Caco-2 (cell line): Measurements from ENCODE around the gene TEX13D. TPM values are rescaled to one million over a fixed set of nuclear protein-coding genes. Genes with fewer than 3 reads are reported as not detected.

Source experiments
- BruUV-seq: library from RNA; stranded (reverse); fragments of 400-500 nt; replicated peaks from 2 replicates; lab custom pipeline; 2021; lab: Mats Ljungman, UMichigan
- CTCF ChIA-PET: fragments of 300-600 bp; sonication (Branson Sonifier 250); formaldehyde crosslinking; loops from one replicate; lab custom pipeline; 2022; ENCODE audit warnings: antibody characterized with exemption; lab: Charles Lee
- POLR2A ChIA-PET: fragments of 300-600 bp; sonication (Branson Sonifier 250); formaldehyde crosslinking; loops from one replicate; lab custom pipeline; 2022; ENCODE audit warnings: antibody characterized with exemption; lab: Charles Lee
- DNase-seq, 2 experiments: peaks; one replicate each; pipeline versions ENCODE4 v3.0.0 to v3.0.0-alpha.2; 2020 to 2022
- H3K27me3 ChIP-seq: replicated peaks from 2 replicates; pipeline ENCODE4 v1.6.0; 2011; ENCODE audit warnings: low read length; ENCODE audit not compliant: control insufficient read depth, insufficient read depth
- H3K36me3 ChIP-seq: 2 replicates; pipeline ENCODE4 v1.5.1; 2011; ENCODE audit warnings: low read length; ENCODE audit not compliant: control insufficient read depth, insufficient read depth
- H3K4me1 ChIP-seq: fragments of 250-450 bp; sonication (Bioruptor Pico); 2 replicates; pipeline ENCODE4 v1.5.1; 2020; ENCODE audit warnings: mild to moderate bottlenecking
- H3K4me3 ChIP-seq: 2 replicates; pipeline ENCODE4 v1.5.1; 2011; ENCODE audit warnings: low read depth, mild to moderate bottlenecking, control low read depth, low read length
- H3K9me3 ChIP-seq: fragments of 250-450 bp; sonication (Bioruptor Pico); 2 replicates; pipeline ENCODE4 v1.5.1; 2020; ENCODE audit warnings: mild to moderate bottlenecking, moderate library complexity
- H3K27ac Mint-ChIP-seq: one replicate; pipeline ENCODE4 v1.8.0; 2022; ENCODE audit warnings: mixed read lengths; ENCODE audit not compliant: unreplicated experiment
- H3K27me3 Mint-ChIP-seq: one replicate; pipeline ENCODE4 v1.8.0; 2022; ENCODE audit warnings: mixed read lengths; ENCODE audit not compliant: insufficient read depth, unreplicated experiment
- H3K36me3 Mint-ChIP-seq: one replicate; pipeline ENCODE4 v1.8.0; 2022; ENCODE audit warnings: mild to moderate bottlenecking, mixed read lengths; ENCODE audit not compliant: insufficient read depth, unreplicated experiment
- H3K4me1 Mint-ChIP-seq: one replicate; pipeline ENCODE4 v1.8.0; 2022; ENCODE audit warnings: low read depth, mixed read lengths; ENCODE audit not compliant: unreplicated experiment
- H3K4me3 Mint-ChIP-seq: one replicate; pipeline ENCODE4 v1.8.0; 2022; ENCODE audit warnings: mild to moderate bottlenecking, moderate library complexity, mixed read lengths; ENCODE audit not compliant: unreplicated experiment
- H3K9me3 Mint-ChIP-seq: one replicate; pipeline ENCODE4 v1.8.0; 2022; ENCODE audit warnings: mixed read lengths; ENCODE audit not compliant: unreplicated experiment
- intact Hi-C: fragments of 100-400 bp; cut with micrococcal nuclease; formaldehyde crosslinking; loops from one replicate; pipeline ENCODE4 v1.10.0; 2022; ENCODE audit not compliant: unreplicated experiment
- total RNA-seq: library from RNA; stranded (reverse); gene quantifications from 2 replicates; pipeline ENCODE4 v1.2.3, GENCODE V29; 2022
- TF ChIP-seq, protein P1 (sequence below), 2 experiments: fragments of 200-600 bp in 1 of 2; IDR thresholded peaks; 1 replicate in 1 of 2; 2 replicates in 1 of 2; pipeline versions ENCODE4 v1.5.1 to v1.8.0; 2011 to 2022; ENCODE audit warnings: antibody characterized with exemption in 1 of 2, control low read depth in 1 of 2, inconsistent platforms in 1 of 2, low read depth in 1 of 2, low read length in 1 of 2, mild to moderate bottlenecking in 1 of 2, moderate library complexity in 1 of 2; ENCODE audit not compliant: insufficient read depth in 1 of 2, severe bottlenecking in 1 of 2, unreplicated experiment in 1 of 2

Gene TEX13D
- total RNA-seq, 1 experiment from 2014 or later = not detected

DNA sequence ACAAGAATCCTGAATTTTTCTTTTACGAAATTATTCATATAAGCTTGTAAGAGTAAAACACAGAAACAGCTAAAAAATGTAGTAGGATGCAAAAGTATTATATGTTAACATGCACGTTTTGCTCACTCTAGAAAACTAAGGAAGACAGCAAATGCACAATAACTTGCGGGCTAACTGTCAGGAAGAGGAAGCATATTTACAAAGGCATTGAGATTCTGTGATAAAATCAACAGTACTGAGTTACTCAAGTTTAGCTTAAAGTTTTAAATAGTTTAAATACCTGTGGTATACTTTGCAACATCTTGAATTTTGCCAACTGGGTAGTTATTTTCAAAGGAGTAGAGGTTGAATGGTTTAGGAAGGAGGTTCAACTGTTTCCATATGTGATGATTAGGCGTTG, 50.9 kb downstream of the TEX13D start:
- intact Hi-C loops = no loop called here
- TF ChIP-seq, protein P1, sequence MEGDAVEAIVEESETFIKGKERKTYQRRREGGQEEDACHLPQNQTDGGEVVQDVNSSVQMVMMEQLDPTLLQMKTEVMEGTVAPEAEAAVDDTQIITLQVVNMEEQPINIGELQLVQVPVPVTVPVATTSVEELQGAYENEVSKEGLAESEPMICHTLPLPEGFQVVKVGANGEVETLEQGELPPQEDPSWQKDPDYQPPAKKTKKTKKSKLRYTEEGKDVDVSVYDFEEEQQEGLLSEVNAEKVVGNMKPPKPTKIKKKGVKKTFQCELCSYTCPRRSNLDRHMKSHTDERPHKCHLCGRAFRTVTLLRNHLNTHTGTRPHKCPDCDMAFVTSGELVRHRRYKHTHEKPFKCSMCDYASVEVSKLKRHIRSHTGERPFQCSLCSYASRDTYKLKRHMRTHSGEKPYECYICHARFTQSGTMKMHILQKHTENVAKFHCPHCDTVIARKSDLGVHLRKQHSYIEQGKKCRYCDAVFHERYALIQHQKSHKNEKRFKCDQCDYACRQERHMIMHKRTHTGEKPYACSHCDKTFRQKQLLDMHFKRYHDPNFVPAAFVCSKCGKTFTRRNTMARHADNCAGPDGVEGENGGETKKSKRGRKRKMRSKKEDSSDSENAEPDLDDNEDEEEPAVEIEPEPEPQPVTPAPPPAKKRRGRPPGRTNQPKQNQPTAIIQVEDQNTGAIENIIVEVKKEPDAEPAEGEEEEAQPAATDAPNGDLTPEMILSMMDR (IDR thresholded peaks at IDR 0.05; ENCODE audit: insufficient read depth in 1 of 2, low read depth in 1 of 2, low read length in 1 of 2, severe bottlenecking in 1 of 2, unreplicated experiment in 1 of 2) = no peak
- Mint-ChIP-seq H3K27me3 (peaks cover 4% of the 10 kb centered on the region), H3K36me3 (no peaks in the 10 kb centered on the region), H3K4me1 (no peaks in the 10 kb centered on the region), H3K27ac (no peak overlapping the region), H3K9me3 (no peaks in the 10 kb centered on the region), H3K4me3 (no peak overlapping the region)
- no TSS peak for BruUV-seq
- Histone ChIP-seq H3K4me3 (no peak overlapping the region), H3K4me1 (no peaks in the 10 kb centered on the region), H3K9me3 (no peaks in the 10 kb centered on the region), H3K27me3 (no peaks in the 10 kb centered on the region), H3K36me3 (no peaks in the 10 kb centered on the region)
- ChIA-PET POLR2A (no interaction called here), CTCF (no interaction called here)
- no peak for DNase-seq

DNA sequence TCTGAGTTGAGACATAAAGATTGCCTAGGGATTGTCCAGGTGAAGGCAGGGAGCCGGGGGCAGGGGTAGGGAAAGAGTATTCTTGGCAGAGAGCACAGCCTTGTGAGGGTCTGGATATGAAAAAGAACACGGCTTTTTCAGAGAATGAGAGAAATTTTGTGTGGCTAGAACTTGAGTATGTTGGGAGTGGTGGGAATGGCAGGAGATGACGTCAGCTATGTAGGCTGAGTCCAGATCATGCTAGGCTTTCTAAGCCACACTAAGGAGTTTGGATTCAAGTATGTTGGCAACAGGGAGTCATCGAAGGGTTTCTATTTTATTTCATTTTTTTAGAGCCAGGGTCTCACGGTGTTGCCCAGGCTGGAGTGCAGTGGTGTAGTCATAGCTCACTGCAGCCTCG, 53.9 kb downstream of the TEX13D start:
- Mint-ChIP-seq H3K27ac (no peak overlapping the region), H3K4me1 (no peaks in the 10 kb centered on the region), H3K4me3 (no peak overlapping the region), H3K36me3 (no peaks in the 10 kb centered on the region), H3K27me3 (no peaks in the 10 kb centered on the region), H3K9me3 (no peaks in the 10 kb centered on the region)
- no peak for DNase-seq
- Histone ChIP-seq H3K4me1 (no peaks in the 10 kb centered on the region), H3K27me3 (no peaks in the 10 kb centered on the region), H3K9me3 (no peaks in the 10 kb centered on the region), H3K4me3 (no peak overlapping the region), H3K36me3 (no peaks in the 10 kb centered on the region)
- TF ChIP-seq, protein P1 (IDR thresholded peaks at IDR 0.05; ENCODE audit: insufficient read depth in 1 of 2, low read depth in 1 of 2, low read length in 1 of 2, severe bottlenecking in 1 of 2, unreplicated experiment in 1 of 2) = no peak
- BruUV-seq = no TSS peak
- ChIA-PET POLR2A (no interaction called here), CTCF (no interaction called here)
- intact Hi-C loops = loop anchor here (5.0 kb wide), 1 partner anchor 746 kb away; no protein-coding TSS in a partner anchor

Other genes with a start within 250 kb of the TEX13D start
- gene SH2D1A, start 13.9 kb downstream of the TEX13D start, total RNA-seq = not detected in 2 replicates